Keratinocyte (primary cell): ENCODE results near the gene PDZK1.

ENCODE experiments used
- CTCF ChIP-seq, 3 experiments: IDR thresholded peaks in 1 of 3; conservative IDR thresholded peaks in 1 of 3; optimal IDR thresholded peaks in 1 of 3; 2 replicates in 2 of 3; 3 replicates in 1 of 3; pipeline versions ENCODE3 to v1.5.1; 2011; ENCODE audit warnings: low read length in 3 of 3, mild to moderate bottlenecking in 3 of 3, moderate library complexity in 2 of 3, control low read depth in 1 of 3, inconsistent platforms in 1 of 3; ENCODE audit not compliant: insufficient read depth in 2 of 3; ENCODE audit errors: extremely low read depth in 1 of 3
- EZH2 ChIP-seq: IDR thresholded peaks from one replicate; pipeline ENCODE4 v1.6.1; 2012; ENCODE audit warnings: inconsistent platforms, mild to moderate bottlenecking, low read length, moderate library complexity

- TF ChIP-seq CTCF (optimal IDR thresholded peaks at IDR 0.05 in 1 of 3, IDR thresholded peaks at IDR 0.05 in 1 of 3, conservative IDR thresholded peaks at IDR 0.05 in 1 of 3; ENCODE audit: extremely low read depth in 1 of 3, insufficient read depth in 2 of 3, low read length in 3 of 3) (no peak), EZH2 (no peak)
Observed at GRCh38 chr1:145710291-145711027, 3.3 kb upstream of the PDZK1 start.
